GM19397 (cell line): ENCODE data around the gene RAD9A.
"Not testable (repeated sequence)": the region's sequence is repeated elsewhere in the genome, so short reads cannot be mapped to it uniquely, and the experiment has no call there.

Experiments
- ATAC-seq: cut with Tn5 transposase; IDR thresholded peaks from one replicate; pipeline ENCODE4 v1.9.1; 2021; ENCODE audit warnings: mild to moderate bottlenecking, moderate library complexity; ENCODE audit not compliant: unreplicated experiment

The RAD9A gene

DNA sequence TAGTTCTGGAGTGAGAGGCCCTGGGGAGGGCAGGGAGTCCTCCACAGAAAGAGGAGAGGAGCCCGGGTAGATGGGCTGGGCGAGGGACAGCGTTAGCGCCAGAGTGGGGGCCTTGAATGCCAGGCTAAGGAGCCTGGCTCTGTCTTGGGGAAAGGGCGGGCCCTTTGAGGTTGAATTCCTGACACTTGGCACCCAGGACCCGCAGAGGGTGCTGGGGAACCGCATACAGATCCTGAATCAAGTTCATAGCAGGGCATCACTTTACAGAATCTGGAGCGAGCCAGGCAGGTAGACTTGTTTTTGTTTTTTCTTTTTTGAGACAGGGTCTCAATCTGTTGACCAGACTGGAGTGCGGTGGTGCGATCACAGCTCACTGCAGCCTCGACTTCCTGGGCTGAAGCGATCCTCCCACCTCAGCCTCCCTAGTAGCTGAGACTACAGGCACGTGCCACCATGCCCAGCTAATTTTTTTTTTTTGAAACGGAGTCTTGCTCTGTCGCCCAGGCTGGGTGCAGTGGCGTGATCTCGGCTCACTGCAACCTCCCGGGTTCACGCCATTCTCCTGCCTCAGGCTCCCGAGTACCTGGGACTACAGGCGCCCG lies 29.7 kb downstream of the RAD9A start:
- ATAC-seq: no peak

DNA sequence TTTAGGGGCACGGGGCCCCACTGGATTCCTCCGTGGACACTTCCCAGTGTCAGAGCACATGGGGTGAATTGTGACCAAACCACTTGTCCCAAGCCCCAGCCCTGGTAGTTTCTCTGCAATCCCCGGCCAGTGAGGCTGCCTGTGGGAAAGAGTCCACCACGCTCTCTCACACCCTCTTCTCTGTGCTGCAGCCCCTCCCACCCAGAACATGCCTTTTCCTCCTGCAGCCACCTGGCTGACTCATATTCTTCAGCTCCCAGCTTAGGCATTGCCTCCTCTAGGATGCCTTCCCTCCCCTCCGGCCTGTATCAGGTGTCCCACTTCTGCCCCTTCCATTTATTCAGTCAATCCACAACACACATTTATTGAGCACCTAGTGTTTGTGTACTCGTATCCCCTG lies 31.1 kb downstream of the RAD9A start:
- no peak for ATAC-seq

DNA sequence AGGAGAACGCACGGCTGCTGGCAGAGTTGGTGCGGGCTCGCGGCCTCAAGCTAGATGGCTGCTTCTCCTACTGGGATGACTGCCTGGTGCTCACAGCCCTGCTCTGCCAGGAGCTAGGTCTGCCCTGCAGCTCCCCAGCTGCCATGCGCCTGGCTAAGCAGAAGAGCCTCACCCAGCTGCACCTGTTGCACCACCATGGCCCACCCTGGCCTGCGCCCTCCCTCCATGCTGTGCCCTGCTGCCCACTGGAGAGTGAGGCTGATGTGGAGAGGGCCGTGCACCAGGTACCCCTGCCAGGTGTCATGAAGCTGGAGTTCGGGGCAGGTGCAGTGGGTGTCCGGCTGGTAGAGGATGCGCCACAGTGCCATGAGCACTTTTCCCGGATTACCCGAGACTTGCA lies 31.7 kb downstream of the RAD9A start:
- ATAC-seq: no peak

DNA sequence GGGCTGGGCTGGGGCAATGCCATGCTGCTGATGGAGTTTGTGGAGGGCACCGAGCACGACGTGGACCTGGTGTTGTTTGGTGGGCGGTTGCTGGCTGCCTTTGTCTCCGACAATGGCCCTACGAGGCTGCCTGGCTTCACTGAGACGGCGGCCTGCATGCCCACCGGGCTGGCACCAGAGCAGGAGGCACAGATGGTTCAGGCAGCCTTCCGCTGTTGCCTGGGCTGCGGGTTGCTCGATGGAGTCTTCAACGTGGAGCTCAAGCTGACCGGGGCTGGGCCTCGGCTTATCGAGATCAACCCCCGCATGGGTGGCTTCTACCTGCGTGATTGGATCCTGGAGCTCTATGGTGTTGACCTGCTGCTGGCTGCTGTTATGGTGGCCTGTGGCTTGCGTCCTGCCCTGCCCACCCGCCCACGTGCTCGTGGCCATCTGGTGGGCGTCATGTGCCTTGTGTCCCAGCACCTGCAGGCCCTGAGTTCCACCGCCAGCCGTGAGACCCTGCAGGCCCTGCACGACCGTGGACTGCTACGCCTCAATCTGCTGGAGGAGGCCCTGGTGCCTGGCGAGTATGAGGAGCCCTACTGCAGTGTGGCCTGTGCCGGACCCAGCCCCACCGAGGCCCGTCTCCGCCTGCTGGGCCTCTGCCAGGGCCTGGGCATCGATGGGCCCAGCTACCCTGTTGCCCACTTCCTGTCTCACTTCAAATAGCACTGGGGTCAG lies 32.3 kb downstream of the RAD9A start:
- no peak for ATAC-seq

DNA sequence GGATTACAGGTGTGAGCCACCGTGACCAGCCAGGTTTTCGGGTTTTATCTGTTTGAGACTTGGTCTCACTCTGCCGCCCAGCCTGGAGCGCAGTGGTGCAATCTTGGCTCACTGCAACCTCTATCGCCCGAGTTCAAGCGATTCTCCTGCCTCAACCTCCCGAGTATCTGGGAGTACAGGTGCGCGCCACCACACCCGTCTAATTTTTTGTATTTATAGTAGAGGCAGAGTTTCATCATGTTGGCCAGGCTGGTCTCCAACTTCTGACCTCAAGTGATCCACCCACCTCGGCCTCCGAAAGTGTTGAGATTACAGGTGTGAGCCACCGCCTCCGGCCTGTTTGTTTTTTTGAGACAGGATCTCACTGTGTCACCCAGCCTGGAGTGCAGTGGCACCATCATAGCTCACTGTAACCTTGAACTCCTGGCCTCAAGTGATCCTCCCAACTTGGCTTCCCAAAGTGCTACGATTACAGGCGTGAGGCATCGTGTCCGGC lies 35.6 kb downstream of the RAD9A start:
- not testable (repeated sequence) for ATAC-seq

DNA sequence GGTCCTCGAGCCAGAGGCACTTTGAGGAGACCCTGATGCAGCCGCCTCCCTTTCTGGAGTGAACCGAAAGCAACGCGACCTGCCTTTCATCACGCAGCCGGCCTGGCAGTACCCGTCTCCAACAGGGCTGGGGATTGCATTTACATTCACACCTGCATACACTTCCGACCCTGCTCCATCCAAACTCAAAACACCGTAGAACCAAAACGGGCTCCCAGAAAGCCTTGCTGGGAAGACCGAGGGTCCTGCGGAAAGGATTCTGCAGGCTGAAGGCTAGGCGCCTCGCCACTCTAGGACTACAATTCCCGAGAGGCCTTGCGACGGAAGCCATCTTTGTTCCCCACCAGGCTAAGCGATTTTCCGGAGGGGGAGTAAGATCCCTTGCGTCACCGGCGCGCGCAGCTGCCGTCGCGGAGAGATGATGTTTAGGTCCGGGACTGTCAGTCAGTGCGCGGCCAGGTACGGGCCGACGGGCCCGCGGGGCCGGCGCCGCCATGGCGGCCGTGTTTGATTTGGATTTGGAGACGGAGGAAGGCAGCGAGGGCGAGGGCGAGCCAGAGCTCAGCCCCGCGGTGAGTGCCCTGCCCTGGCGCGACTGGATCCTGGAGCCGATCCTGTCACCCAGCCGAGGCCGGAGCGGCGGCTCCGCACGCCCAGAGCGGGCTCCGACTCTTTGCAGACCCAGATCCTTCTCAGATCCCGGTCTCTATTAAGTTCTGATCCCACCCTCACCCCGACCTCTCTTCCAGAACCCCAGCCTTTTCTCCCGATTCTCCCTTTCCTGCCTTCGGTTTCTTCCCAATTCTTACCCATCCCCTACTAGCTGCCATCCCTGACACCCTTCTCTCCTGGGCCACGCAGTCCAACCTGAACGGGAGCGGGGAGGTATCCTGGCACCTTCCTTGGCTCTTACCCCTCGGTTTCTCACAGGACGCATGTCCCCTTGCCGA lies 36.5 kb downstream of the RAD9A start, which contains the start of gene RPS6KB2:
RPS6KB2 (plus strand) TSS at position 443 of the 950 bp plus-strand sequence; CDS start at position 495, 52 bp downstream.
- peak; percentile 85 for ATAC-seq

DNA sequence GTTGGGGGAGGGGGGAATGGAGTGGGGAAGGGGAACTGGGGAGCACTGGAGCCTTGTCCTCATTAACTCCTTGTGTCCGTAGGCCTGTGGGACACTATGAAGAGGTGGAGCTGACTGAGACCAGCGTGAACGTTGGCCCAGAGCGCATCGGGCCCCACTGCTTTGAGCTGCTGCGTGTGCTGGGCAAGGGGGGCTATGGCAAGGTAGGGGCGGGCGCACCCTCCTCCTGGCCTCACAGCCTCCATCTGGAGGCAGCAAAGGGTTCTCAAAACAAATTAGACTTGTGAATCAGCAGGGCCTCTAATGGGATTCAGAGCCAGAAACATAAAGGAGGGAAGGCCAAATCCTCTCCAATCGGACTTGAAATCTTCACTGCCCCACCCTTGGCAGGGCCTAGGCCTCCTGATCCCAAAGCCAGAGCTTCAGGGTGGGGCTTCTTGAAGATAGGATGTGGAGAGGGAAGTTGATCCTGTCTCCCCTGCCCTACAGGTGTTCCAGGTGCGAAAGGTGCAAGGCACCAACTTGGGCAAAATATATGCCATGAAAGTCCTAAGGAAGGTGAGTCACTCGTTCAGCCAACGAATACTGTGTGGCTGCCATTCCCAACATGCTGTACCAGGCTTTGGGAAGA lies 37.4 kb downstream of the RAD9A start:
- no peak for ATAC-seq

DNA sequence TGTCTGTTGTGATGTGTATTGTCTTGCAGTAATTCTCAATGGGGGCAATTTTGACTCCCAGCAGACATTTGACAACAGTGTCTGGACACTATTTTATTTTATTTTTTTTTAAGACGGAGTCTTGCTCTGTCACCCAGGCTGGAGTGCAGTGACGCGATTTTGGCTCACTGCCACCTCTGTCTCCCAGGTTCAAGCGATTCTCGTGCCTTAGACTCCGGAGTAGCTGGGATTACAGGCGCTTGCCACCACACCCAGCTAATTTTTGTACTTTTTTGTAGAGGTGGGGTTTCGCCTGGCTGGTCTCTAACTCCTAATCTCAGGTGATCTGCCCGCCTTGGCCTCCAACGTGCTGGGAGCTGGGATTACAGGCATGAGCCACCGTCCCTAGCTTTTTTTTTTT lies 37.9 kb downstream of the RAD9A start:
- ATAC-seq: no peak

DNA sequence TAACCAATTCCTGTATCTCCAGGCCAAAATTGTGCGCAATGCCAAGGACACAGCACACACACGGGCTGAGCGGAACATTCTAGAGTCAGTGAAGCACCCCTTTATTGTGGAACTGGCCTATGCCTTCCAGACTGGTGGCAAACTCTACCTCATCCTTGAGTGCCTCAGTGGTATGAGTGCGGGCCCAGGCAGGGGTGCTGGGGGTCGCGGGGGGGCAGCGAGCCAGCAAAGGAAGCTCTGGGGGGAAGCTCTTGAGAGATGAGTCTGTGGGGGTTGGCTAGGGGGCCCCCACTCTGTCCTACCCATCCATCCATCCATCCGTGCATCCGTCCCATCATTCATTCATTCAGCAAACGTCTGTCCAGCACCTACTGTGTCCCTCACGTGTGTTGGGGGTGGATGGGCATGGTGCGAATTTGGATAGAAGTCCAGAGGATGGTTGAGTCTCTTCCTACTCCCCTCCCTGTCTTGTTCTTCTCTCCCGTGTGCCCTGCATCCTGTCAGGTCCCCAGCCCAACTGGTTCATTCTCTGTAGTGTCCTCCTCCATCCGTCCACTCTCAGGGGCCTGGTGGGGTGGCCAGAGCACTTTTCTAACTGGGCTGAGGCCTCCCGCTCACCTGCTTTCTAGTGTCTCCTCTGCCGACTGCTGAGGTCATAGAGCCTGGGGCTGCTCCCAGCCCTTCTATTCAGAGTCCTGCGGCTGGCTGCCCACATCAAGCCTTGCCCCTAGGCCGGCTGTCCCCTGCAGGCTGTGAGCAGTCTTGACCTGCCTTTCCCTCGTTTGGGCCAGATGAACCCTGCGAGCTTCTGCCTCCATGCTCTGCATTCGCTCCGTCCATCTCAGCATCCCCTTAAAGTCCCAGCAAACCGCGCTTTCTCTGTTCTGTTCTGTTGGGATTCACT lies 39.8 kb downstream of the RAD9A start:
- no peak for ATAC-seq

DNA sequence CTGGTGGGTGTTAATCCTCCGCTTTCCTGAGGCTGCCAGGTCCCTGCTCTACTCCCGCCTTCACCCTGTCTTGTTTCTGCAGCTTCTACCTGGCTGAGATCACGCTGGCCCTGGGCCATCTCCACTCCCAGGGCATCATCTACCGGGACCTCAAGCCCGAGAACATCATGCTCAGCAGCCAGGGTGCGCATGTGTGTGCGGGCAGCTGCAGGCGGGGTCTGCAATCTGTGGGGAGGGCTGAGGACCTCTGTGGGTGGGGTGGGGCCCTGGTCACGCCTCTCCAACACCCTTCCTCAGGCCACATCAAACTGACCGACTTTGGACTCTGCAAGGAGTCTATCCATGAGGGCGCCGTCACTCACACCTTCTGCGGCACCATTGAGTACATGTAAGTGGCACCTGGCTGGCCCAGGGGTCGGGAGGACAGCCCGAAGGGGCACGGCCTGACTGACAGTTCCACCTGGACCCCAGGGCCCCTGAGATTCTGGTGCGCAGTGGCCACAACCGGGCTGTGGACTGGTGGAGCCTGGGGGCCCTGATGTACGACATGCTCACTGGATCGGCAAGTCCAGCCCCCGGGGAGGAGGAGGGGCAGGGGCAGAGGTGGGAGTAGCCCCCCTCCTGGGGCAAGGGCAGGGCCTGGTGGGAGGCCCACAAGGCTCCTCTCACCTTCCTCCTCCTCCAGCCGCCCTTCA lies 41.0 kb downstream of the RAD9A start:
- no peak for ATAC-seq

DNA sequence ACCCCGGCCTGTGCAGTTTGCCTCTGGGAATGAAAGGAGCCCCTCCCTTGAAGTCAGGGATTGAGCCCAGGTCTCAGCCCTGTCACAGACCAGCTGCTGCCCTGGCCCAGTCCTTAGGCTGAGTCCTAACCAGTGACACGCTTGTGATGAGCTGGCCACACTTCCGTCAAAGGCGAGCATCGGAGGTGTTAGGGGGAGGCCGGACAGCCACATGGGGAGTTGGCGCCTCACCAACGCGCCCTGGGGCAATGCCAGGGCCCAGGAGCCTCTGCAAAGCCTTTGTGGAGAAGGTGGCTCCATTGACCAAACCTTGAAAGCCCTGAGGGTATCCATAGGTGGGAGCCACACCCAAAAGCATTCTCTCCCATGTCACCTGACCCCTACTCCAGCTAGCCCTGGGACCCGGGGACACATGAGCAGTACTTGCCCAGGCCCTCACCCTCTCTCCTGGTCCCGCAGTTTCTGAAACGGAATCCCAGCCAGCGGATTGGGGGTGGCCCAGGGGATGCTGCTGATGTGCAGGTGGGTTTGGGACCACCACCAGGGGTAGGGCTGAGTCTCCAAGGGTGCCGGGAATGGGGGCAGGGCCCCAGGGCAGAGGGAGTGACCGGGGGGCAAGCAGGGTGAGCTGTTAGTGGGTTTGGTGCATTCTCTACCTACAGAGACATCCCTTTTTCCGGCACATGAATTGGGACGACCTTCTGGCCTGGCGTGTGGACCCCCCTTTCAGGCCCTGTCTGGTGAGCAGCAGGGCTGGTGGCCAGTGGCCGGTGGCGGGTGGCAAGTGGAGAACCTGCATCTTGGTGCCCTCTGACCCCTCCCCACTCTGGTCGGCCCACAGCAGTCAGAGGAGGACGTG lies 42.0 kb downstream of the RAD9A start:
- no peak for ATAC-seq

DNA sequence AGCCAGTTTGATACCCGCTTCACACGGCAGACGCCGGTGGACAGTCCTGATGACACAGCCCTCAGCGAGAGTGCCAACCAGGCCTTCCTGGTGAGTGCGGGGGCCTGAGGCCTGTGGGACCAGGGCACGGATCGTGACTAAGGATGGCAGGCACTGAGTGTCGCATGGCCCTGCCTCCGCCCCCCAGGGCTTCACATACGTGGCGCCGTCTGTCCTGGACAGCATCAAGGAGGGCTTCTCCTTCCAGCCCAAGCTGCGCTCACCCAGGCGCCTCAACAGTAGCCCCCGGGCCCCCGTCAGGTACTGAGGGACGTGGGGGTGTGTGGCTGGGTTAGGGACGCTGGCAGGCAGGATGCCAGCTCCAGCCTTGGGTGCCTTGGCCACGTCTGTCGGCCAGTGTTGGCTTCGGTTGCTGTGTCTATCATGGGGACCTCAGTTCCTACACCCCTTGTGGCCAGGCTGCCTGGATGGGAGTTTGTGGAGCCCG lies 42.7 kb downstream of the RAD9A start:
- ATAC-seq: no peak

DNA sequence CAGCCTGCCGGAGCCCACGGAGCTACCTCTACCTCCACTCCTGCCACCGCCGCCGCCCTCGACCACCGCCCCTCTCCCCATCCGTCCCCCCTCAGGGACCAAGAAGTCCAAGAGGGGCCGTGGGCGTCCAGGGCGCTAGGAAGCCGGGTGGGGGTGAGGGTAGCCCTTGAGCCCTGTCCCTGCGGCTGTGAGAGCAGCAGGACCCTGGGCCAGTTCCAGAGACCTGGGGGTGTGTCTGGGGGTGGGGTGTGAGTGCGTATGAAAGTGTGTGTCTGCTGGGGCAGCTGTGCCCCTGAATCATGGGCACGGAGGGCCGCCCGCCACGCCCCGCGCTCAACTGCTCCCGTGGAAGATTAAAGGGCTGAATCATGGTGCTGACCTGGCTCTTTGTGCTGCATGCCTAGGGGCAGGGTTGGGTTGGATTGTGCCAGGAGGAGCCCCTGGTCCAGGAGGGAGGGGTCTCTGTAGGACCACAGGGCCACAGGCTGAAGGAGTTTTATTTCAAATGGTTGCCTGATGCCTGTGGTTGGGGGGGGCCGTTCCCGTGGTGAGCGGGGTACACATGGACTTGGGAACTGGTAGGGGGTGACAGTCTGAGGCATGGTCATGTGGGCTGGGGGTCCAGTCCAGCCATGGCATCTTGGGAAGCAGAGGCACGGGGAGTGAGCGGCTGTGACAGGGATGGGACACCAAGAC lies 43.4 kb downstream of the RAD9A start:
- ATAC-seq: no peak

DNA sequence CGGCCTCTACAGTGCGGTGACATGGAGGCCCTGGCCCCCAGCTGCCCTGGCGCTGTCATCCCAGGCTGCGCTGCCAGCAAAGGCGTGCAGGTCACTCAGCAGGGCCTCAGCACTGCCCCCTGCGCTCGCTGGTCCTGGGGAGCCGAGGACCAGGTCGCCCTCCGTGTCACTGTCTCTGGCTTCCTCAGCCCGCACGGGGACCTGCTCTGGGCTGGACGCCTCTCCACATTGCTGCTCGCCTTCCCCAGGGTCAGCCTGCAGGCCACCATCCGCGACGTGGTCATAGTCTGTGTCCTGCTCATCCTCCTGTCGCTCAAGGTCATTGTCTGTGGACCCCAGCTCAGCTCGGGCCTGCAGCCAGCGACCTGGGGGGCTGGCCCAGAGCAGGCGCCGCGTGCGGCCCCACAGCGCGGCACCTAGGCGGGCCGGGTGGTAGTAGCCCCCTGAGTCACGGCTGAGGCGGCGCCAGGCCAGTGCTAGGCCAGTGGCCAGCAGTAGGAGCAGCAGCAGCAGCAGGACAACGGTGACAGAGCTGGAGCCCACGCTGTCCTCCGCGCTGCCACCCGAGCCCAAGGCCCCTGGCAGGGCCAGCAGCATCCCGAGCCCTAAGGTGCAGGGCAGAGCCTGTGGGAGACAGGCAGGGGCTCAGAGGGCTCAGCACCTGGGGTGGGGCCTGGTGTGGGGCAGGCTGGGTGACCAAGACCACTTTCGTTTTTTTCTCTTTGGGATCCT lies 44.1 kb downstream of the RAD9A start:
- ATAC-seq: no peak

DNA sequence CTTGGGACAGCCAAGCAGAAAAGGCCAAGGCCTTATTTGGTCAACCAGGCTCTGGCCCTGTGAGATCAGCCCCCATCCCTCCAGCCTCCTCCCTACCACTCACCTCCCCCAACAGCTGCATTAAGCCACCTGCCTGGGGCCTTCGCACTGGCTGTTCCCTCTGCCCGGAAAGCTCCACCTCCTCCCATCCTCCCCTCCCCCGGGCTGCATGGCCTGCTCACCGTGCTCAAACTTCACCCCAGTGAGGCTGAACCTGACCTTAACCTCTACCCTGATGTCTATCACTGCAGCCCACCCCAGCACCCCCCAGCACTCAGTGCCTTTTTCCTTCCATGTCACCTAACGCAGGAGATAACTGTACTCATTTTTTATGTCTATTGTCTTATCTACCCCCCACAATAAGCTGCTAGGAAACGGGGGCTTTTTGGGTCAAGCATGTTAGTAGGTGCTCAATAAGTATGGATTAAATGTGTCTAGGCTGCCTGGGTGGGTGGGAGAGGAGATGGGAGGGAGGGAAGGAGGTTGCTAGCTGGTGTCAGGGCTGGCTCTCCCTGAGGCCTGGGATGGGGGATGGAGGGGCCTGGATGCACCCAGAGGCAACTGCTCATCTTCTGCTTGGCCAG lies 44.8 kb downstream of the RAD9A start:
- ATAC-seq: no peak

DNA sequence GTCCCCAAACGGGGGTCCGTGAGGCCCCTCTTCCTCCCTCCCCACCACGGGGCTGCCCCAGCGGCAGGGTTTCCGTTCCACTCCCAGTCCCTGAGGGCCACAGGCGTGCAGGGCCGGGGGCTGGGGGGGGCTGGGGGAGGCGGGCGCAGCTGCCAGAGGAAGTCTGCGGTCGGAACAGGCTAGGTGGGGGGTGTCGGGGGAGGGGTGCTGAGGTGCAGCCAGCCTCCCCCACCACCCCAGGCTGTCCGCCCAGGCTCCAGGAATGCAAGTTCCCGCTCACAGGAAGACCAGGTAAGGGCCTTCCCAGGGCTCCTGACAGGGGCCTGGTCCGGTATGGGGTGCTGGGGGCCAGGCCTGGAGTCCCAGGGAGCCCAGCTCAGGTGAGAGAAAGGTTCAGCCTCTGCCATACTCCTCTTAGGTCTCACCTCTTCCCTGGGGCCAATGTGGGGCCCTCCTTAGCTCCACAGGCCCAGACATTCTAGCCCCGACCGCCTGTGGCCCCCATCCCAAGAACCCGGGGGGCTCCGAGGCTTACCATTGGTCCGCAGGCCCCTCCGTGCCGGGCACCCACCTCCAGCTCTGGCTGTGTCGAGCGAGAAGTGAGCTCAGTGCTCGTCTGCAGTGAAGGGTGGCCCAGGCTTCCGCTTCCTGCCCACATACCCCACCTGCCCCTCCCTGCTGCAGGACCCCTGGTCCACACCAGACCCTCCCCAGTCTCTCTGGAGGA lies 45.5 kb downstream of the RAD9A start, which contains the start of gene PTPRCAP:
PTPRCAP (minus strand) TSS at position 601 of the 727 bp plus-strand sequence; CDS start at position 538, 63 bp downstream.
- peak; percentile 40 for ATAC-seq
